ENCODE measurements around the gene DYNC1LI1.

- TF ChIP-seq CTCF (IDR thresholded peaks at IDR 0.05) = no peak
- no peak for TF ChIP-seq POLR2A (IDR thresholded peaks at IDR 0.05)
Measured at GRCh38 chr3:32482693-32483092, 88.0 kb downstream of the DYNC1LI1 start.
